ENCODE data around the gene CENPU. TPM values are rescaled to one million over a fixed set of nuclear protein-coding genes. Genes with fewer than 3 reads are reported as not detected.

CENPU gene
- total and polyA plus RNA-seq, 2 donors (not counting 1 experiment from before 2014, with no cell fraction given) = 1.6 to 2.1 TPM

GRCh38 chr4:184694412-184694956 is 39.4 kb downstream of the CENPU start:
- H3K9me3 ChIP-seq (ENCODE audit: control extremely low read depth in 1 of 3, control insufficient read depth in 2 of 3, insufficient read depth in 1 of 3, low read length in 2 of 3) = no peaks in the 10 kb centered on the region
- H3K4me2 ChIP-seq (replicated peaks; ENCODE audit: low read depth, low read length, poor library complexity, severe bottlenecking) = no peak overlapping the region
- H2AFZ ChIP-seq (ENCODE audit: insufficient read depth, low read depth, low read length, poor library complexity, severe bottlenecking) = no peak overlapping the region
- ChIA-PET CTCF (no interaction called here), POLR2A (interaction anchor here (0.6 kb wide), 1 partner anchor 17 kb away, joined by 6 read pairs; no protein-coding TSS in a partner anchor)
- Mint-ChIP-seq H3K4me3 (no peak overlapping the region), H3K27ac (no peak overlapping the region), H3K27me3 (no peaks in the 10 kb centered on the region), H3K4me1 (no peaks in the 10 kb centered on the region), H3K9me3 (ENCODE audit: insufficient read depth) (no peaks in the 10 kb centered on the region)
- no peak overlapping the region for H3K4me3 ChIP-seq (ENCODE audit: control extremely low read depth in 1 of 5, extremely low read depth in 1 of 5, insufficient read depth in 1 of 5, low read depth in 2 of 5, low read length in 4 of 5)
- intact Hi-C loops (cut with micrococcal nuclease) = no loop called here
- H4K20me1 ChIP-seq (ENCODE audit: control insufficient read depth, insufficient read depth, low read length, poor library complexity, severe bottlenecking) = no peaks in the 10 kb centered on the region
- no peak for DNase-seq
- H3K79me2 ChIP-seq (ENCODE audit: control insufficient read depth, insufficient read depth, low read length) = no peaks in the 10 kb centered on the region
- H3K27me3 ChIP-seq (replicated peaks in 1 of 4; ENCODE audit: control extremely low read depth in 1 of 4, control insufficient read depth in 3 of 4, insufficient read depth in 4 of 4, low read length in 3 of 4) = no peaks in the 10 kb centered on the region
- no peak overlapping the region for H3K27ac ChIP-seq (ENCODE audit: low read length in 2 of 2)
- TF ChIP-seq CTCF (IDR thresholded peaks at IDR 0.05) (no peak), EZH2 (IDR thresholded peaks at IDR 0.05; ENCODE audit: borderline replicate concordance, insufficient read depth, low read depth, low read length, poor library complexity, severe bottlenecking) (no peak)
- H3K9ac ChIP-seq (ENCODE audit: low read length) = no peak overlapping the region
- H3K4me1 ChIP-seq (ENCODE audit: control insufficient read depth in 2 of 2, insufficient read depth in 2 of 2, low read length in 2 of 2) = no peaks in the 10 kb centered on the region
- peaks cover 9 to 14% of the 10 kb centered on the region in 2 experiments for H3K36me3 ChIP-seq (replicated peaks in 1 of 2; ENCODE audit: control extremely low read depth in 1 of 2, control insufficient read depth in 1 of 2, extremely low read depth in 1 of 2, insufficient read depth in 2 of 2, low read length in 1 of 2)
- no peak for ATAC-seq (ENCODE audit: low read depth)

- no peak for ATAC-seq (ENCODE audit: low read depth)
- Histone ChIP-seq H3K4me3 (ENCODE audit: control extremely low read depth in 1 of 5, extremely low read depth in 1 of 5, insufficient read depth in 1 of 5, low read depth in 2 of 5, low read length in 4 of 5) (no peak overlapping the region), H3K36me3 (replicated peaks in 1 of 2; ENCODE audit: control extremely low read depth in 1 of 2, control insufficient read depth in 1 of 2, extremely low read depth in 1 of 2, insufficient read depth in 2 of 2, low read length in 1 of 2) (peaks cover 9 to 14% of the 10 kb centered on the region in 2 experiments), H3K27ac (ENCODE audit: low read length in 2 of 2) (no peak overlapping the region), H4K20me1 (ENCODE audit: control insufficient read depth, insufficient read depth, low read length, poor library complexity, severe bottlenecking) (no peaks in the 10 kb centered on the region), H3K27me3 (replicated peaks in 1 of 4; ENCODE audit: control extremely low read depth in 1 of 4, control insufficient read depth in 3 of 4, insufficient read depth in 4 of 4, low read length in 3 of 4) (no peaks in the 10 kb centered on the region), H3K4me1 (ENCODE audit: control insufficient read depth in 2 of 2, insufficient read depth in 2 of 2, low read length in 2 of 2) (no peaks in the 10 kb centered on the region), H3K9ac (ENCODE audit: low read length) (no peak overlapping the region), H3K9me3 (ENCODE audit: control extremely low read depth in 1 of 3, control insufficient read depth in 2 of 3, insufficient read depth in 1 of 3, low read length in 2 of 3) (no peaks in the 10 kb centered on the region), H2AFZ (ENCODE audit: insufficient read depth, low read depth, low read length, poor library complexity, severe bottlenecking) (no peak overlapping the region), H3K4me2 (replicated peaks; ENCODE audit: low read depth, low read length, poor library complexity, severe bottlenecking) (no peak overlapping the region), H3K79me2 (ENCODE audit: control insufficient read depth, insufficient read depth, low read length) (no peaks in the 10 kb centered on the region)
- no peaks in the 10 kb centered on the region for H3K9me3 Mint-ChIP-seq (ENCODE audit: insufficient read depth)
- no peaks in the 10 kb centered on the region for H3K27me3 Mint-ChIP-seq
- intact Hi-C loops (cut with micrococcal nuclease) = no loop called here
- ChIA-PET POLR2A (no interaction called here), CTCF (no interaction called here)
- no CpG with 5 or more reads among the region's 5 CpGs for WGBS (ENCODE audit: insufficient coverage)
- no peak overlapping the region for H3K4me3 Mint-ChIP-seq
- H3K4me1 Mint-ChIP-seq = no peaks in the 10 kb centered on the region
- no peak for DNase-seq
- TF ChIP-seq CTCF (IDR thresholded peaks at IDR 0.05) (no peak), EZH2 (IDR thresholded peaks at IDR 0.05; ENCODE audit: borderline replicate concordance, insufficient read depth, low read depth, low read length, poor library complexity, severe bottlenecking) (no peak)
- H3K27ac Mint-ChIP-seq = no peak overlapping the region
These were observed 40.8 kb downstream of the CENPU start for GRCh38 chr4:184693056-184693455.
